ENCODE measurements around the gene TIMM10B. TPM values are rescaled to one million over a fixed set of nuclear protein-coding genes. Genes with fewer than 3 reads are reported as not detected.

TIMM10B gene
- total and polyA plus RNA-seq, 9 of the 15 experiments (the other 6 are each of a cell fraction or from before 2014, with no cell fraction given) = 43.2 to 163 (median 57.0) TPM

- TF ChIP-seq EZH2 (IDR thresholded peaks at IDR 0.05; ENCODE audit: borderline replicate concordance, low read depth, low read length) (no peak), NR4A1 (CRISPR knock-in tag; IDR thresholded peaks at IDR 0.05) (no peak), NR4A1 (tag; IDR thresholded peaks at IDR 0.05) (no peak), DLX4 (CRISPR knock-in tag; IDR thresholded peaks at IDR 0.05) (no peak), ZNF124 (CRISPR knock-in tag; IDR thresholded peaks at IDR 0.05) (no peak), ZNF224 (CRISPR knock-in tag; IDR thresholded peaks at IDR 0.05) (no peak), MBD2 (IDR thresholded peaks at IDR 0.05; ENCODE audit: borderline replicate concordance, low read depth) (no peak), GATAD2A (IDR thresholded peaks at IDR 0.05) (no peak), C11orf30 (IDR thresholded peaks at IDR 0.05; ENCODE audit: low read depth) (no peak), GTF2F1 (IDR thresholded peaks at IDR 0.05; ENCODE audit: low read depth, low read length) (no peak), POLR3A (IDR thresholded peaks at IDR 0.05; ENCODE audit: borderline replicate concordance, extremely low read depth, insufficient read depth, insufficient read length) (no peak), KLF6 (CRISPR knock-in tag; IDR thresholded peaks at IDR 0.05; ENCODE audit: borderline replicate concordance) (no peak)
- TF ChIP-seq, protein P1, sequence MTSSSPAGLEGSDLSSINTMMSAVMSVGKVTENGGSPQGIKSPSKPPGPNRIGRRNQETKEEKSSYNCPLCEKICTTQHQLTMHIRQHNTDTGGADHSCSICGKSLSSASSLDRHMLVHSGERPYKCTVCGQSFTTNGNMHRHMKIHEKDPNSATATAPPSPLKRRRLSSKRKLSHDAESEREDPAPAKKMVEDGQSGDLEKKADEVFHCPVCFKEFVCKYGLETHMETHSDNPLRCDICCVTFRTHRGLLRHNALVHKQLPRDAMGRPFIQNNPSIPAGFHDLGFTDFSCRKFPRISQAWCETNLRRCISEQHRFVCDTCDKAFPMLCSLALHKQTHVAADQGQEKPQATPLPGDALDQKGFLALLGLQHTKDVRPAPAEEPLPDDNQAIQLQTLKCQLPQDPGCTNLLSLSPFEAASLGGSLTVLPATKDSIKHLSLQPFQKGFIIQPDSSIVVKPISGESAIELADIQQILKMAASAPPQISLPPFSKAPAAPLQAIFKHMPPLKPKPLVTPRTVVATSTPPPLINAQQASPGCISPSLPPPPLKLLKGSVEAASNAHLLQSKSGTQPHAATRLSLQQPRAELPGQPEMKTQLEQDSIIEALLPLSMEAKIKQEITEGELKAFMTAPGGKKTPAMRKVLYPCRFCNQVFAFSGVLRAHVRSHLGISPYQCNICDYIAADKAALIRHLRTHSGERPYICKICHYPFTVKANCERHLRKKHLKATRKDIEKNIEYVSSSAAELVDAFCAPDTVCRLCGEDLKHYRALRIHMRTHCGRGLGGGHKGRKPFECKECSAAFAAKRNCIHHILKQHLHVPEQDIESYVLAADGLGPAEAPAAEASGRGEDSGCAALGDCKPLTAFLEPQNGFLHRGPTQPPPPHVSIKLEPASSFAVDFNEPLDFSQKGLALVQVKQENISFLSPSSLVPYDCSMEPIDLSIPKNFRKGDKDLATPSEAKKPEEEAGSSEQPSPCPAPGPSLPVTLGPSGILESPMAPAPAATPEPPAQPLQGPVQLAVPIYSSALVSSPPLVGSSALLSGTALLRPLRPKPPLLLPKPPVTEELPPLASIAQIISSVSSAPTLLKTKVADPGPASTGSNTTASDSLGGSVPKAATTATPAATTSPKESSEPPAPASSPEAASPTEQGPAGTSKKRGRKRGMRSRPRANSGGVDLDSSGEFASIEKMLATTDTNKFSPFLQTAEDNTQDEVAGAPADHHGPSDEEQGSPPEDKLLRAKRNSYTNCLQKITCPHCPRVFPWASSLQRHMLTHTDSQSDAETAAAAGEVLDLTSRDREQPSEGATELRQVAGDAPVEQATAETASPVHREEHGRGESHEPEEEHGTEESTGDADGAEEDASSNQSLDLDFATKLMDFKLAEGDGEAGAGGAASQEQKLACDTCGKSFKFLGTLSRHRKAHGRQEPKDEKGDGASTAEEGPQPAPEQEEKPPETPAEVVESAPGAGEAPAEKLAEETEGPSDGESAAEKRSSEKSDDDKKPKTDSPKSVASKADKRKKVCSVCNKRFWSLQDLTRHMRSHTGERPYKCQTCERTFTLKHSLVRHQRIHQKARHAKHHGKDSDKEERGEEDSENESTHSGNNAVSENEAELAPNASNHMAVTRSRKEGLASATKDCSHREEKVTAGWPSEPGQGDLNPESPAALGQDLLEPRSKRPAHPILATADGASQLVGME (CRISPR knock-in tag; IDR thresholded peaks at IDR 0.05) = no peak
- TF ChIP-seq, protein P2, sequence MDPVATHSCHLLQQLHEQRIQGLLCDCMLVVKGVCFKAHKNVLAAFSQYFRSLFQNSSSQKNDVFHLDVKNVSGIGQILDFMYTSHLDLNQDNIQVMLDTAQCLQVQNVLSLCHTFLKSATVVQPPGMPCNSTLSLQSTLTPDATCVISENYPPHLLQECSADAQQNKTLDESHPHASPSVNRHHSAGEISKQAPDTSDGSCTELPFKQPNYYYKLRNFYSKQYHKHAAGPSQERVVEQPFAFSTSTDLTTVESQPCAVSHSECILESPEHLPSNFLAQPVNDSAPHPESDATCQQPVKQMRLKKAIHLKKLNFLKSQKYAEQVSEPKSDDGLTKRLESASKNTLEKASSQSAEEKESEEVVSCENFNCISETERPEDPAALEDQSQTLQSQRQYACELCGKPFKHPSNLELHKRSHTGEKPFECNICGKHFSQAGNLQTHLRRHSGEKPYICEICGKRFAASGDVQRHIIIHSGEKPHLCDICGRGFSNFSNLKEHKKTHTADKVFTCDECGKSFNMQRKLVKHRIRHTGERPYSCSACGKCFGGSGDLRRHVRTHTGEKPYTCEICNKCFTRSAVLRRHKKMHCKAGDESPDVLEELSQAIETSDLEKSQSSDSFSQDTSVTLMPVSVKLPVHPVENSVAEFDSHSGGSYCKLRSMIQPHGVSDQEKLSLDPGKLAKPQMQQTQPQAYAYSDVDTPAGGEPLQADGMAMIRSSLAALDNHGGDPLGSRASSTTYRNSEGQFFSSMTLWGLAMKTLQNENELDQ (CRISPR knock-in tag; IDR thresholded peaks at IDR 0.05; ENCODE audit: borderline replicate concordance) = no peak
- TF ChIP-seq, protein P3, sequence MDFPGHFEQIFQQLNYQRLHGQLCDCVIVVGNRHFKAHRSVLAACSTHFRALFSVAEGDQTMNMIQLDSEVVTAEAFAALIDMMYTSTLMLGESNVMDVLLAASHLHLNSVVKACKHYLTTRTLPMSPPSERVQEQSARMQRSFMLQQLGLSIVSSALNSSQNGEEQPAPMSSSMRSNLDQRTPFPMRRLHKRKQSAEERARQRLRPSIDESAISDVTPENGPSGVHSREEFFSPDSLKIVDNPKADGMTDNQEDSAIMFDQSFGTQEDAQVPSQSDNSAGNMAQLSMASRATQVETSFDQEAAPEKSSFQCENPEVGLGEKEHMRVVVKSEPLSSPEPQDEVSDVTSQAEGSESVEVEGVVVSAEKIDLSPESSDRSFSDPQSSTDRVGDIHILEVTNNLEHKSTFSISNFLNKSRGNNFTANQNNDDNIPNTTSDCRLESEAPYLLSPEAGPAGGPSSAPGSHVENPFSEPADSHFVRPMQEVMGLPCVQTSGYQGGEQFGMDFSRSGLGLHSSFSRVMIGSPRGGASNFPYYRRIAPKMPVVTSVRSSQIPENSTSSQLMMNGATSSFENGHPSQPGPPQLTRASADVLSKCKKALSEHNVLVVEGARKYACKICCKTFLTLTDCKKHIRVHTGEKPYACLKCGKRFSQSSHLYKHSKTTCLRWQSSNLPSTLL (IDR thresholded peaks at IDR 0.05) = peak; percentile 38; the same call in 1 of the 2 replicates
Observed at GRCh38 chr11:6473451-6474412, 7.6 kb upstream of the TIMM10B start, which contains the start of gene TRIM3 (continued).
